HEK293 (cell line): Measurements from ENCODE around the gene VAPA.
A peak's percentile ranks its signal among the peaks of the same experiment; 100 is the strongest.
"Not testable (repeated sequence)": the region's sequence is repeated elsewhere in the genome, so short reads cannot be mapped to it uniquely, and the experiment has no call there.

Experiments
- CTCF ChIA-PET: fragments of 350-600 bp; formaldehyde crosslinking; extraction: SDS; loops from one replicate; lab custom pipeline; 2021; ENCODE audit warnings: antibody characterized with exemption; lab: Yijun Ruan, JAX
- POLR2A ChIA-PET: fragments of 300-600 bp; formaldehyde crosslinking; extraction: SDS; loops from one replicate; lab custom pipeline; 2020; ENCODE audit warnings: antibody characterized with exemption, inconsistent platforms; lab: Yijun Ruan, JAX
- H3K27ac ChIP-seq: fragments of 200-500 bp; sonication (Bioruptor generic); 2 replicates; pipeline ENCODE4 v1.5.1; 2014; ENCODE audit warnings: low read depth, low read length, control low read depth, inconsistent platforms; ENCODE audit errors: extremely low read depth
- H3K36me3 ChIP-seq, 2 experiments: fragments of 200-500 bp in 1 of 2; sonication (Bioruptor generic) in 1 of 2; 1 replicate in 1 of 2; 2 replicates in 1 of 2; pipeline ENCODE4 v1.5.1; 2014 to 2017; ENCODE audit warnings: inconsistent platforms in 2 of 2, low read length in 2 of 2; ENCODE audit not compliant: control insufficient read depth in 2 of 2, insufficient read depth in 1 of 2
- H3K4me1 ChIP-seq: fragments of 200-500 bp; sonication (Bioruptor generic); 2 replicates; pipeline ENCODE4 v1.5.1; 2014; ENCODE audit warnings: mild to moderate bottlenecking, low read length, inconsistent platforms; ENCODE audit not compliant: control insufficient read depth, insufficient read depth
- H3K4me3 ChIP-seq: 2 replicates; pipeline ENCODE4 v1.5.1; 2011; ENCODE audit warnings: low read depth, mild to moderate bottlenecking, control low read depth, low read length, moderate library complexity
- H3K9me3 ChIP-seq: fragments of 200-500 bp; sonication (Bioruptor generic); 2 replicates; pipeline ENCODE4 v1.5.1; 2014; ENCODE audit warnings: low read depth, low read length, inconsistent platforms; ENCODE audit not compliant: control insufficient read depth, insufficient read depth
- GLIS2 ChIP-seq: fragments of 450-650 bp; formaldehyde crosslinking; IDR thresholded peaks from 2 replicates; pipeline ENCODE4 v1.5.1; 2016; ENCODE audit warnings: missing biosample characterization, missing genetic modification characterization
- PRDM10 ChIP-seq: fragments of 450-650 bp; formaldehyde crosslinking; IDR thresholded peaks from 2 replicates; pipeline ENCODE4 v1.5.1; 2016; ENCODE audit warnings: missing biosample characterization, missing genetic modification characterization
- PRDM4 ChIP-seq: fragments of 450-650 bp; formaldehyde crosslinking; IDR thresholded peaks from 2 replicates; pipeline ENCODE4 v1.5.1; 2017; ENCODE audit warnings: missing biosample characterization, missing genetic modification characterization
- SCRT2 ChIP-seq: fragments of 450-650 bp; formaldehyde crosslinking; IDR thresholded peaks from 2 replicates; pipeline ENCODE4 v1.5.1; 2016; ENCODE audit warnings: missing biosample characterization, missing genetic modification characterization
- SP2 ChIP-seq: fragments of 450-650 bp; formaldehyde crosslinking; IDR thresholded peaks from 2 replicates; pipeline ENCODE4 v1.5.1; 2016; ENCODE audit warnings: missing biosample characterization, missing genetic modification characterization
- ZBTB10 ChIP-seq: fragments of 450-650 bp; formaldehyde crosslinking; IDR thresholded peaks from 2 replicates; pipeline ENCODE4 v1.5.1; 2016; ENCODE audit warnings: missing biosample characterization, missing genetic modification characterization
- ZNF114 ChIP-seq: fragments of 450-650 bp; formaldehyde crosslinking; IDR thresholded peaks from 2 replicates; pipeline ENCODE4 v1.5.0; 2017; ENCODE audit warnings: missing biosample characterization, missing genetic modification characterization
- ZNF2 ChIP-seq: fragments of 450-650 bp; formaldehyde crosslinking; IDR thresholded peaks from 2 replicates; pipeline ENCODE4 v1.5.1; 2016; ENCODE audit warnings: missing biosample characterization, missing genetic modification characterization
- ZNF362 ChIP-seq: fragments of 450-650 bp; formaldehyde crosslinking; IDR thresholded peaks from 2 replicates; pipeline ENCODE4 v1.5.1; 2016; ENCODE audit warnings: missing biosample characterization, missing genetic modification characterization
- ZNF366 ChIP-seq: fragments of 450-650 bp; formaldehyde crosslinking; conservative IDR thresholded peaks from 2 replicates; pipeline ENCODE4 v1.5.1; 2016; ENCODE audit warnings: missing biosample characterization, missing genetic modification characterization
- ZNF561 ChIP-seq: fragments of 450-650 bp; IDR thresholded peaks from 2 replicates; pipeline ENCODE4 v1.5.1; 2018; ENCODE audit warnings: missing biosample characterization, missing genetic modification characterization, borderline replicate concordance
- ZNF692 ChIP-seq: fragments of 450-650 bp; formaldehyde crosslinking; IDR thresholded peaks from 2 replicates; pipeline ENCODE4 v1.5.1; 2016; ENCODE audit warnings: missing biosample characterization, missing genetic modification characterization
- ZSCAN18 ChIP-seq: fragments of 450-650 bp; formaldehyde crosslinking; IDR thresholded peaks from 2 replicates; pipeline ENCODE4 v1.5.1; 2016; ENCODE audit warnings: missing biosample characterization, missing genetic modification characterization

The VAPA gene

GRCh38 chr18:9911226-9911625, 2.6 kb upstream of the VAPA start (continued):
- TF ChIP-seq ZBTB10 (tag by site-specific recombination) (no peak), ZNF692 (tag by site-specific recombination) (no peak), ZNF561 (tag by site-specific recombination) (no peak), PRDM4 (tag by site-specific recombination) (no peak)

- H3K4me1 ChIP-seq, H3K9me3 ChIP-seq: not testable (repeated sequence)
- 0 out of 2 replicates have a peak, but pooled peaks have one; percentile 17 for TF ChIP-seq SP2 (tag by site-specific recombination)
- TF ChIP-seq, all 188 proteins: peak for 1; not testable (repeated sequence) for 187
- H3K4me3 ChIP-seq, H3K27ac ChIP-seq, H3K36me3 ChIP-seq: not testable (repeated sequence)
- CTCF ChIA-PET = interaction anchor here (1.1 kb wide), 1 partner anchor 12 kb away, joined by 3 read pairs; no protein-coding TSS in a partner anchor
- POLR2A ChIA-PET = interaction anchor here (0.6 kb wide), 2 partner anchors 34 to 204 kb away, joined by 3 to 4 read pairs; partner anchors contain the start of gene RAB31
Observed at GRCh38 chr18:9912285-9912684, 1.5 kb upstream of the VAPA start.

GRCh38 chr18:9913151-9913525, 678 bp upstream of the VAPA start:
- peak overlapping the region; percentile 86 for H3K4me3 ChIP-seq
- no peaks in the 10 kb centered on the region for H3K9me3 ChIP-seq
- no peak for TF ChIP-seq SCRT2
- TF ChIP-seq PRDM10 (tag by site-specific recombination) = peak; percentile 53
- TF ChIP-seq ZNF114 (tag by site-specific recombination) = no peak
- no peak for TF ChIP-seq ZNF362 (tag by site-specific recombination)
- TF ChIP-seq ZNF2 (tag by site-specific recombination) = no peak
- TF ChIP-seq ZNF366 = 0 out of 2 replicates have a peak, but pooled peaks have one; percentile 15
- TF ChIP-seq ZSCAN18 = no peak
- TF ChIP-seq GLIS2 (tag by site-specific recombination) = 0 out of 2 replicates have a peak, but pooled peaks have one; percentile 14
- no peak overlapping the region; the same call in 1 of the 2 replicates for H3K27ac ChIP-seq
- peaks cover 12% of the 10 kb centered on the region for H3K4me1 ChIP-seq
- ChIA-PET POLR2A (interaction anchor here (0.6 to 2.7 kb wide), 20 partner anchors 7 to 811 kb away, joined by 3 to 22 read pairs (median 4); partner anchors contain the start of genes NAPG and TWSG1), CTCF (no interaction called here)
- H3K36me3 ChIP-seq = no peaks in the 10 kb centered on the region
